HCT116 (cell line): ENCODE results near the gene ALAD.

ENCODE experiments used
- CBX3 ChIP-seq: IDR thresholded peaks from 2 replicates; pipeline ENCODE4 v1.6.1; 2012; ENCODE audit warnings: low read depth
- CEBPB ChIP-seq: IDR thresholded peaks from 2 replicates; pipeline ENCODE4 v1.6.1; 2012; ENCODE audit warnings: low read depth
- CTCF ChIP-seq, 3 experiments: fragments of 200-600 bp in 1 of 3; sonication (generic) in 1 of 3; IDR thresholded peaks in 2 of 3; conservative IDR thresholded peaks in 1 of 3; 2 replicates each; pipeline ENCODE4 v1.5.1; 2012 to 2017; ENCODE audit warnings: low read depth in 2 of 3, low read length in 2 of 3, antibody characterized with exemption in 1 of 3, borderline replicate concordance in 1 of 3, control low read depth in 1 of 3, mild to moderate bottlenecking in 1 of 3, mixed read lengths in 1 of 3, mixed run types in 1 of 3, moderate library complexity in 1 of 3; ENCODE audit not compliant: insufficient read depth in 1 of 3
- EZH2 ChIP-seq: fragments of 200-600 bp; sonication (generic); IDR thresholded peaks from 2 replicates; pipeline ENCODE4 v1.6.1; 2017; ENCODE audit warnings: antibody characterized with exemption, mixed run types
- POLR2A ChIP-seq: IDR thresholded peaks from 2 replicates; pipeline ENCODE4 v1.7.0; 2011; ENCODE audit warnings: borderline replicate concordance; ENCODE audit not compliant: insufficient read depth, insufficient read length; ENCODE audit errors: extremely low read depth
- POLR2AphosphoS5 ChIP-seq: IDR thresholded peaks from 2 replicates; pipeline ENCODE4 v1.6.1; 2011; ENCODE audit warnings: mild to moderate bottlenecking, low read depth, low read length, moderate library complexity
- RAD21 ChIP-seq: IDR thresholded peaks from 2 replicates; pipeline ENCODE4 v1.6.1; 2012; ENCODE audit warnings: low read depth, mild to moderate bottlenecking
- SIN3A ChIP-seq: IDR thresholded peaks from 2 replicates; pipeline ENCODE4 v1.6.1; 2012; ENCODE audit warnings: low read depth
- SRF ChIP-seq: IDR thresholded peaks from 2 replicates; pipeline ENCODE4 v1.6.1; 2012; ENCODE audit warnings: low read depth
- ZFX ChIP-seq: fragments of 450-650 bp; IDR thresholded peaks from 2 replicates; pipeline ENCODE4 v1.6.1; 2017

- TF ChIP-seq POLR2AphosphoS5 = no peak
- TF ChIP-seq SIN3A = no peak
- TF ChIP-seq CTCF (IDR thresholded peaks at IDR 0.05 in 2 of 3, conservative IDR thresholded peaks at IDR 0.05 in 1 of 3; ENCODE audit: borderline replicate concordance in 1 of 3, insufficient read depth in 1 of 3, low read depth in 2 of 3, low read length in 2 of 3) = no peak
- TF ChIP-seq CBX3 = no peak
- TF ChIP-seq POLR2A = no peak
- no peak for TF ChIP-seq CEBPB
- no peak for TF ChIP-seq EZH2
- no peak for TF ChIP-seq RAD21
- no peak for TF ChIP-seq SRF
- no peak for TF ChIP-seq ZFX
These were observed 50.9 kb downstream of the ALAD start for GRCh38 chr9:113350107-113350661.
